Keratinocyte (primary cell): ENCODE results near the gene TTK. TPM values are rescaled to one million over a fixed set of nuclear protein-coding genes. Genes with fewer than 3 reads are reported as not detected.
A peak's percentile ranks its signal among the peaks of the same experiment; 100 is the strongest.

Source experiments
- DNase-seq: peaks from one replicate; pipeline ENCODE4 v3.0.0-alpha.2; 2011; ENCODE audit warnings: low read depth, missing footprints, low spot score
- FAIRE-seq: peaks from 2 replicates; lab custom pipeline; 2011; peaks lifted over from hg19 to GRCh38; lab: Jason Lieb, UNC
- H2AFZ ChIP-seq: 2 replicates; pipeline ENCODE4 v1.6.0; 2012; ENCODE audit warnings: low read length, control low read depth, inconsistent platforms; ENCODE audit not compliant: control insufficient read depth
- H3K27ac ChIP-seq: 2 replicates; pipeline ENCODE4 v1.5.1; 2011; ENCODE audit warnings: low read length; ENCODE audit not compliant: control insufficient read depth, insufficient read depth
- H3K27me3 ChIP-seq: 3 replicates; pipeline ENCODE4 v1.6.0; 2011; ENCODE audit warnings: low read length; ENCODE audit not compliant: control insufficient read depth, insufficient read depth; ENCODE audit errors: extremely low read depth
- H3K36me3 ChIP-seq, 2 experiments: 2 replicates in 1 of 2; 3 replicates in 1 of 2; pipeline ENCODE4 v1.5.1; 2011; ENCODE audit warnings: low read length in 2 of 2, mild to moderate bottlenecking in 1 of 2; ENCODE audit not compliant: control insufficient read depth in 2 of 2, insufficient read depth in 2 of 2; ENCODE audit errors: extremely low read depth in 1 of 2
- H3K4me1 ChIP-seq: 3 replicates; pipeline ENCODE4 v1.5.1; 2011; ENCODE audit warnings: low read length; ENCODE audit not compliant: control insufficient read depth, insufficient read depth; ENCODE audit errors: extremely low read depth
- H3K4me2 ChIP-seq: 3 replicates; pipeline ENCODE4 v1.6.0; 2011; ENCODE audit warnings: low read depth, low read length; ENCODE audit not compliant: control insufficient read depth, insufficient read depth; ENCODE audit errors: extremely low read depth
- H3K4me3 ChIP-seq, 3 experiments: fragments of 200-600 bp in 1 of 3; sonication (generic) in 1 of 3; 2 replicates in 2 of 3; 3 replicates in 1 of 3; pipeline ENCODE4 v1.5.1; 2011 to 2016; ENCODE audit warnings: low read length in 3 of 3, mild to moderate bottlenecking in 3 of 3, control low read depth in 2 of 3, inconsistent platforms in 1 of 3, low read depth in 1 of 3, mixed read lengths in 1 of 3, mixed run types in 1 of 3, moderate library complexity in 1 of 3; ENCODE audit not compliant: control insufficient read depth in 2 of 3, insufficient read depth in 2 of 3; ENCODE audit errors: extremely low read depth in 1 of 3
- H3K79me2 ChIP-seq: 2 replicates; pipeline ENCODE4 v1.6.0; 2012; ENCODE audit warnings: low read length; ENCODE audit not compliant: control insufficient read depth, insufficient read depth
- H3K9ac ChIP-seq: 3 replicates; pipeline ENCODE4 v1.6.0; 2011; ENCODE audit warnings: low read length; ENCODE audit not compliant: control insufficient read depth, insufficient read depth; ENCODE audit errors: extremely low read depth
- H3K9me1 ChIP-seq: 3 replicates; pipeline ENCODE4 v1.6.0; 2011; ENCODE audit warnings: low read length; ENCODE audit not compliant: control insufficient read depth, insufficient read depth; ENCODE audit errors: extremely low read depth
- H3K9me3 ChIP-seq: 2 replicates; pipeline ENCODE4 v1.5.1; 2012; ENCODE audit warnings: low read depth, low read length; ENCODE audit not compliant: control insufficient read depth
- H4K20me1 ChIP-seq: 3 replicates; pipeline ENCODE4 v1.6.0; 2011; ENCODE audit warnings: low read length; ENCODE audit not compliant: control insufficient read depth, insufficient read depth; ENCODE audit errors: extremely low read depth
- CTCF ChIP-seq, 3 experiments: IDR thresholded peaks in 1 of 3; conservative IDR thresholded peaks in 1 of 3; optimal IDR thresholded peaks in 1 of 3; 2 replicates in 2 of 3; 3 replicates in 1 of 3; pipeline versions ENCODE3 to v1.5.1; 2011; ENCODE audit warnings: low read length in 3 of 3, mild to moderate bottlenecking in 3 of 3, moderate library complexity in 2 of 3, control low read depth in 1 of 3, inconsistent platforms in 1 of 3; ENCODE audit not compliant: insufficient read depth in 2 of 3; ENCODE audit errors: extremely low read depth in 1 of 3
- EZH2 ChIP-seq: IDR thresholded peaks from one replicate; pipeline ENCODE4 v1.6.1; 2012; ENCODE audit warnings: inconsistent platforms, mild to moderate bottlenecking, low read length, moderate library complexity
- dilution Hi-C: fragments of 300-500 bp; cut with MboI; formaldehyde crosslinking; loops from one replicate; pipeline ENCODE4 v1.7.0; 2020; ENCODE audit warnings: low sequenced_read_pairs; ENCODE audit not compliant: extremely low pct_ligation_motif_present
- polyA minus RNA-seq, 3 experiments: library from RNA; depleted of rRNA, polyadenylated mRNA; stranded (reverse); fragments of >200 nt; gene quantifications; 1 replicate in 1 of 3; 2 replicates in 1 of 3; 3 replicates in 1 of 3; pipeline ENCODE4 v1.2.3, GENCODE V29; 2011
- polyA plus RNA-seq, 5 experiments: library from polyadenylated mRNA; depleted of rRNA in 3 of 5; stranded (reverse) in 3 of 5; stranded (forward) in 1 of 5; unstranded in 1 of 5; fragments of >200 nt; gene quantifications; 1 replicate in 1 of 5; 2 replicates in 3 of 5; 3 replicates in 1 of 5; pipeline versions ENCODE4 v1.2.1 to v1.2.3, GENCODE V29; 2011 to 2012; ENCODE audit warnings: missing spikeins in 2 of 5, low read depth in 1 of 5, low replicate concordance in 1 of 5

TTK gene
- polyA plus RNA-seq (2.0 to 15.3 TPM (median 7.9 TPM) in 3 replicates), polyA minus RNA-seq (0.92 to 12.1 TPM (median 2.1 TPM) in 3 replicates)
- not detected for polyA plus RNA-seq (2011; ENCODE audit: low read depth)
- 2.0 and 4.9 TPM in 2 replicates for polyA plus RNA-seq (2011; cell fraction: cytosol; rRNA removed)
- 3.2 and 3.6 TPM in 2 replicates for polyA plus RNA-seq (2011; cell fraction: nucleus; rRNA removed)
- polyA plus RNA-seq (2012; ENCODE audit: low replicate concordance), result 0.14 and 6.4 TPM in 2 replicates
- polyA minus RNA-seq (2011; cell fraction: cytosol; rRNA and poly(A)+ RNA removed), result 4.2 TPM
- 1.8 and 3.5 TPM in 2 replicates for polyA minus RNA-seq (2011; cell fraction: nucleus; rRNA and poly(A)+ RNA removed)

- Histone ChIP-seq H3K4me3 (peak within 1 kb of the TSS; percentile 63 to 93 (median 91)), H3K9me3 (no peaks in the 10 kb centered on the region), H3K9me1 (no peaks in the 10 kb centered on the region), H4K20me1 (no peaks in the 10 kb centered on the region), H3K4me1 (peaks cover 19% of the 10 kb centered on the region), H2AFZ (peak within 1 kb of the TSS; percentile 96), H3K27ac (peak within 1 kb of the TSS; percentile 78), H3K36me3 (no peaks in the 10 kb centered on the region), H3K27me3 (no peaks in the 10 kb centered on the region), H3K79me2 (peaks cover 22% of the 10 kb centered on the region), H3K4me2 (peak within 1 kb of the TSS; percentile 99), H3K9ac (peak within 1 kb of the TSS; percentile 76)
- TF ChIP-seq EZH2, result no peak
- TF ChIP-seq CTCF (optimal IDR thresholded peaks at IDR 0.05 in 1 of 3, IDR thresholded peaks at IDR 0.05 in 1 of 3, conservative IDR thresholded peaks at IDR 0.05 in 1 of 3; ENCODE audit: extremely low read depth in 1 of 3, insufficient read depth in 2 of 3, low read length in 3 of 3), result no peak
- dilution Hi-C loops, result no loop called here
- peak; percentile 73 for FAIRE-seq
- peak; percentile 65 for DNase-seq
Observed at GRCh38 chr6:80004173-80005072, at the start of gene TTK. TSS of gene TTK (plus strand) at chr6:80004649. CDS start at chr6:80005844, 1,195 bp downstream.

- no peak for FAIRE-seq
- Histone ChIP-seq H2AFZ (no peak overlapping the region), H3K4me1 (no peaks in the 10 kb centered on the region), H3K27me3 (no peaks in the 10 kb centered on the region), H3K4me2 (no peak overlapping the region), H3K9ac (no peak overlapping the region), H3K36me3 (no peaks in the 10 kb centered on the region), H4K20me1 (no peaks in the 10 kb centered on the region), H3K9me3 (no peaks in the 10 kb centered on the region), H3K9me1 (no peaks in the 10 kb centered on the region), H3K27ac (no peak overlapping the region), H3K4me3 (no peak overlapping the region), H3K79me2 (no peaks in the 10 kb centered on the region)
- no peak for DNase-seq
- dilution Hi-C loops, result no loop called here
- TF ChIP-seq EZH2 (no peak), CTCF (optimal IDR thresholded peaks at IDR 0.05 in 1 of 3, IDR thresholded peaks at IDR 0.05 in 1 of 3, conservative IDR thresholded peaks at IDR 0.05 in 1 of 3; ENCODE audit: extremely low read depth in 1 of 3, insufficient read depth in 2 of 3, low read length in 3 of 3) (no peak)
Observed at GRCh38 chr6:79954849-79955248, 49.6 kb upstream of the TTK start.
